DMS 273 (cell line): Measurements from ENCODE around the gene SMIM38.

Experiments used
- DNase-seq: peaks from one replicate; lab custom pipeline; 2025; ENCODE audit not compliant: unreplicated experiment; lab: John Stamatoyannopoulos, UW

SMIM38 gene

DNA sequence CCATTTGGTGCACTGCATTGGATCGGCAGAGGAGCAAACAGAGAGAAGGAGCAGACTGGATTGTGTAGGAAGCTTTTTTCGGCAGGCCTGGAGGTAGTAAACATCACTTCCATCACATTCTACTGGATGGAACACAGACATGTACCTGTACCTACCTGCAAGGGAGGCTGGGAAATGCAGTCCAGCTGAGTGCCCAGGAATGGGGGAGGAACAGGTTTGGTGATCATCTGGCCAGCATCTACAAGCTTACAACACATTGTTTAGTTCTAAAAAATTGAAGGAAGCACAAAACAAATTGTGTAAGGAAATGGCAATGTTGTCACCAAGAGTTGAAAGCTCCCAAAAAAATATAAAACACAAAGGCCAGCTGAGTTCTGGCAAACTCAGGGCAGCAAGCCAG is 19.1 kb downstream of the SMIM38 start:
- no peak for DNase-seq

DNA sequence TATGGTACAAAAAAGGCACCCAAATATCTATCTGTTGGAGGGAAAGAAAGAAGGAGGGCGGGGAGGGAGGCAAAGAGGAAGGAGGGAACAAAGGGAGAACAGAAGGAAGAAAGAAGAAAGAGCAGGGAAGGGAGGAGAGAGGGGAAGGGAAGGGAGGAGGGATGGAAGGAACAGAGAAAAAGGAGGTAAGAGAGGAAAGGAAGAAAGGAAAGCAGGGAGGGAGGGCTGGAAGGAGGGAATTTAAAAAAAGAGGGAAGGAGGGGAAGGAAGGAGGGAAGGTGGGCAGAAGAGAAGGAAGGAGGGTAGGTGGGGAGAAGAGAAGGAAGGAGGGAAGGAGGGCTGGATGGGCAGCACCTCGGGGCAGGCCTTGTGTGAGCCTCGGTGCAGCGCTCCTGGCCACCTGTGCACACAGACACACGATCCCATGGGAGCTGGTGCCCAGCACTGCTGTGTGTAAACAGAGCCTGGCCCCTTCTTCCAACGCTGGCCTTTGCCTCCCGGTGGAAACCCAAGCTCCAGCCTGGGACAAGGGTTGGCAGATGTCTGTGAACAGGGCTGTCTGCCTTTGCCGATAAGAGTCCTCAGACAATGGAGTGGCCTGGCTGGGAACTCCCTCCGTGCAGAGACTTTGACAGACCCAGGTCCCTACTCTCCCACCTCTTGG is 23.2 kb downstream of the SMIM38 start:
- DNase-seq = peak; percentile 19

DNA sequence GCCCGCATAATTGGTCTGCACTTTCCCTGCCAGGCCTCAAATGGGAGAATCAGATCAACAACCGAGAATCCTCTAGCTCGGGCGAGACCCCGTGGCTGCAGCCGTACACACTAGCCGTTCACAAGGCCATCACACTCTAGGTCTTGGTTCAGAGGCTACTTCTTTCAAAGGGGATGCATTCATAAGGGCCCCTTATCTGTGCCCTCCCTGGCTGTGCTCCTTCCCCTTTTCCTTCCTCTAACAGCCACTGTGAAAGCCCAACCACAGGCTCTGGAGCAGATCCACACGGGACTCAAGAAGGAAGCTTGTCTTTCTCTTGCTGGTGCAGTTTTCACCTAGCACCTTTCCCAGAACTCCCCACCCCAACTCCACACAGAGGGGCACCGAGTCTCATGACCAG is 24.5 kb downstream of the SMIM38 start:
- DNase-seq = no peak

DNA sequence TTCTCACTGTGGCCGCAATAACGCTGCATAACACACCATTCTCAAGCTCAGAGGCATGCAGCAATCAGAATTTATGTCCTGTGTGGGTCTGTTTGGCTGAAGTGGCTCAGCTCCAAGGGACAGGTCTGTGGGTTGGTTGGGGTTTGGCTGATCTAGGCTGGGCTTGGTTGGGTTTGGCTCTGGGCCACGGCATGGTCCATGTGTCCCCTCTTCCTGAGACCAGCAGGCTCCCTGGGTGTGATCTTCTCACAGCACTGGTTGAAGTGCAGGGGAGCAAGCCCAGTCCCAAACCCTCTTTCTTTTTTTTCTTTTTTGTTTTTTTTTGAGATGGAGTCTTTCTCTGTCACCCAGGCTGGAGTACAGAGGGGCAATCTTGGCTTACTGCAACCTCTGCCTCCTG is 25.0 kb downstream of the SMIM38 start:
- DNase-seq = no peak

DNA sequence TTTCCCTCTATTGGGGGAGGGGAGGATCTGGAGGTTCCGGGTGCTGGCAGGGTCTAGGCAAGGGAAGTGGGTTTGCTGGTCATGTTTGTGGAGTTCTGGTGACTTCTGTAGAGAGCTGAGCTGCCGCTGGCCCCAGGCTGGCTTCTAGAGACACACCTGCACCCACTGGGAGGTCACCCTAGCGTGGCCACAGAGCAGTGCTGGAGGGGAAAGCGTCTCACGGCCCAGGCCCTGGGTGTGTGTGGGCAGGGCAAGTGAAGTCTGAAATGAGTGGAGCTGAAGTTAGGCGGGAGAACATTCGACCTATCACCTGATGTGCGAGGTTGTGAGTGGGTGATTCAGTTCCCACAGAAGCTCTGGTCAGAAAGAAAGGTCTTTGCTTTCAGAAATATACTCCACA is 27.9 kb downstream of the SMIM38 start:
- no peak for DNase-seq

GRCh38 chr11:69186316-69187260 is 30.9 kb downstream of the SMIM38 start:
- DNase-seq = no peak

DNA sequence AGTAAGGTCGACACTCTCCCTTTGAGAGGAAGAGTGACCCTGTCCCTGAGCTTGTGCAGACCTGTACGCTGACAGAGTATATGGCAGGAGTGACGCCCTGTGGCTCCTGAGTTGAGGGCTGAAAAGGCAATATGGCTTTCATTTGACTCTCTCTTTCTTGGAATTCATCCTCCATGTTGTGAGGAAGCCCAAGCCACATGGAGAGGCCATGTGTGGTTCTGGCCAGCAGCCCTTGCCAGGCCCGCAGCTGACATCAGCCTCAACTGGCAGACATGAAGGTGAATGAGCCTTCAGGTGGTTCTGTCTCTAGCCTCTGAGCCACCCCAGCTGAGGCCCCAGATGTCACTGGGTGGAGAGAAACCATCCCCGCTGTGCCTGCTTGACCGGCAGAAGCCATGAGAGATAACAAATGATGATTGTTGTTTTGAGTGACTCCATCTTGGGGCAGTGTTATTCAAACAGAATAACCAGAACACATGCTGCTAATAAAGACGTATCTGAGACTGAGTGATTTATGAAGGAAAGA is 31.9 kb downstream of the SMIM38 start:
- DNase-seq = no peak

- DNase-seq = no peak
Observed at GRCh38 chr11:69189059-69189458, 33.3 kb downstream of the SMIM38 start.

DNA sequence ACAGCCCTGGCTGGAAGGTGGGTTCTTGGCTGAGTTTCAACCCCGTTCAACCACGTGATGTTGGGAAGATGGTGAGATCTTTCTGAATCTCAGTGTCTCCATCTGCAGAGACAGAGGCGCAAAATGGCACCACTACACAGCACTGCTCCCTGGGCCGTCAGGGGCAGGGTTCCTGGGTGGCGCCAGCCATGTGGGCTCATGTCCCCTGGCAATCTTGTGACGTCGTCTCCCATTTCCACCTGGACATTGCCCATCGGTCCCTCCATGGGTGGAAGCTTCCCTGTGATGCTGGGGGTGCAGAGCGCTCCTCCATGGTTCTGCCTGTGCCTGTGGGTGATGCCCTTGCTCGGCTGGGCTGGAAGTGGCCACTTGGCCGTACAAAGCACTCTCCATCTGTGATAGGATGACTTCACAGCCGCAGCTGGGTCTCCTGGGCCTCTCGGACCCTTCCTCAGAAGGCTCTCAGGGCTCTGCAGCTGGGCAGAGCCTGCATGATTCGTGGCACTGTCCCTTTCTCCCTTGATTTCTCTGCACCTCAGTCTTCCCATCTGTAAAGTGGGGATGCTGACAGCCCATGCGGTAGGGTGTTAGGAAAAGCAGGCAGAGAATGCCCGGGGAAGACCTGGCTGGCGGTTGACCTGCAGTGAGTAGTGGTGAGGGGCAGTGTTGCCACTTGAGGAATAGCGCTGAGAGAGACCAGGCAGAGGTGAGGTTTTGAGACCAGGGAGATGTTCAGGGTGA is 35.2 kb downstream of the SMIM38 start:
- DNase-seq = no peak

DNA sequence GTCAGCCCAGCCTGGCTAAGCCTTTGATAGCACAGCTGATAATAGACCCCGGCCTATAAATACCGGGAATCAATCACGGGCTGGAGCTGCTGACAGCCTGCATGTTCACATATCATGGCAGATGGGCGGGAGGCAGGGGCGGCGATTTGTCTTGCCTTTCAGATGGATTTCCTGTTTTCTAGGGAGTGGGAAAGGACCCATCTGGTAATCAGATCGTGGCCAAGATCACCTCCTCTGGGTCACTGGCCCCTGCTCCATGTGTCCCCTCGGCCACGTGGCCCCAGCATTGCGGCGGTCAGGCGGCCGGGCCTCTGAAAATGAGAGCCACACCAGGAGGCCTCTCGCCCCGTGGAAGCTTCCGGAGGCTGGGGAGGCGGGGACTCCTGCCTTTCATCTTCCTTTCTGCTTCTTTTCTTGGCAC is 36.6 kb downstream of the SMIM38 start:
- peak; percentile 42 for DNase-seq

GRCh38 chr11:69193151-69193550 is 37.4 kb downstream of the SMIM38 start:
- DNase-seq = peak; percentile 28

DNA sequence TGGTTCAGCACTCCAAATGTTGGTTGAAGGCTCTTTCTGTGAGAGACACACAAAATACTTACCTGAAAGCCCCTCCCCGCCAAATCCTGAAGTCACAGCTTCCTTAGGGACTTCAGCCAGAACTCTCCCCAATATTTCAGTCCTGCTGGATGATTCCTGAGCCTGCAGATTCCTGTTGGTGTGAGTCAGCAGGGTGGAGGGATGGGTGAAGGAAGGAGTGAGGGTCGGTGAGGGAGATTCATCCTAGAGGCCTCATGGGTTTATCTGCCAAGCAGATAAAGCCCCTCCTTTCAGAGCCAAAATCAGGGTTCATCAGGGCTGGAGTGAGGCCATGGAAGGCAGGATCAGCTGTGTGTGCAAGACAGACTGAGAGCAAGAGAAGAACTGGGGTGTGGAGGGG is 37.9 kb downstream of the SMIM38 start:
- DNase-seq = no peak

GRCh38 chr11:69194396-69194795 is 38.7 kb downstream of the SMIM38 start:
- DNase-seq = no peak

DNA sequence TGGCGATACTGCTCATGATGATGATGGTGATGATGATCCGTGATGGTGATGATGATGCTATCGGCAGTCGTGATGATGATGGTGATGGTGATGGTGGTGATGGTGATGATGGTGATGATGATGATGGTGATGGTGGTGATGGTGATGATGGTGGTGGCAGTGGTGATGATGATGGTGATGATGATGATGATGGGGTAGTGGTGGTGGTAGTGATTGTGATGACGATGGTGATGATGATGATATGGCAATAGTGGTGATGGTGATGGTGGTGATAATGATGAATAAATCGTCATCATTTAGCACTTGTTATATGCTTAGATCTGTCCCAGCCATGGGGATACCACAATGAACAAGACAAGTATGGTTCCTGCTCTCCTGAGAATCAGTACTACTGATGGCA is 39.2 kb downstream of the SMIM38 start:
- DNase-seq = no peak

DNA sequence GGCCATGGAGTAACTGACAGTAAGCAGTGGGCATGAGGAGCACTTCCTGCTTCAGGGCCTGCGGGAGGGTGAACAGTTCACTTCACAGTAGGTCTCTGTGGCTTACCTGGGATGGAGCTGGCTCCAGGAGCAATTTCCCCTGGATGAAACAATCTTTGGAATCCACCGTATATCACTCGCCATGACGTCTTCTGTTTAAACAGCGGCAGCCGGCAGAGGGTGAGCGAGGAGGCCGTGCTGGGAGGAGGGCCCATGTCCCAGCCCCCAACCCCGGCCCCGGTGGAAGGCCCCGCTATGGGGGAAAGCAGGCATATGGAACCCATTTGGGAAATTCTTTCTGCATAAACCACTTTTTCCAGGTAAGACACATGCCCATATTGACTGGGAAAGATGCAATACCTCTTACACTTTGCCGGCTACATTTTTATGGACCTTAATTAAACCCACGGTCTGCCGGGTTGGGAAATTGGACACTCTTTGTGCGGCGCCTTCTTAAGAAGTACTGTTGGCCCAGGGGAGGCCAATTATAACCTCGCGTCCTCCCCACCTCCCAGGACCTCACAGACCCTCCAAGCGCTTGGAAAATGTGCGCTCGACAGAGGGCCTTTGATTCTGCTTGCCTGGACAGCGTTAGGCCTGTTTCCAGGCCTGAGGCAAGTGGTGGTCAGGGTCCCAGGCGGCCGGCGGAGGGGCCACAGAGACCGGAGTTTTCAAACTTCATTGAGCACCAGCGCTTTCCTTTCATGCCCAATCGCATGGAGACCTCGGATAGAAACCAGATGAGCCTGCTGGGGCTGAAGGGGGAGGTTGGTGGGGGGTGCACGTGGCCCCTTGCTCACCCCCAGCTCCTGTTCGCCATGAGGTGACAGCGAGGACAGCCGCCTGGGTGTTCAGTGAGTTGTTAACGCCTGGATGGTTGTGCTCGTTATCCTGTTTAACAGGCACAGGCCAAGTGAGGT is 40.4 kb downstream of the SMIM38 start:
- DNase-seq = no peak

DNA sequence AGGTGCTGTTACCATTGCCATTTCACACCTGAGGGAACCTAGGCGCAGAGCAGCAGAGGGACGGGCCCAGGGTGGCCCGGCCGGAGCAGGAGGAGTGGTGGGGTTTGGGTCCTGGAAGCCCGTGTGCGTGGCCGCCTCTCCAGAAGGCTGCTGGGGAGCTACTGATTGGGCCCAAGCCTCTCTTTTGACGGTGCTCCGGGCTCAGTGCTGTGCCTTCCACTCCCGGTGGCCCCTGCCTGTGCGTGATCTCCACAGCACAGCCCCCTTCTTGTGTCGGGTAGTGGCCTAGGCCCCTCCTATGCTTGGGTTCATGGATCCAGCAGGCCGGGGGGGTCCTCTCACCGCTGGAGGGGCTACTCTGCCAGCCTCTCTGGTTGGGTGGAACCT is 41.0 kb downstream of the SMIM38 start:
- no peak for DNase-seq

GRCh38 chr11:69198891-69199582 is 43.3 kb downstream of the SMIM38 start:
- no peak for DNase-seq

GRCh38 chr11:69199583-69200315 is 44.0 kb downstream of the SMIM38 start:
- DNase-seq = no peak
